Upper lobe of left lung (tissue), 6 donors: ENCODE data around the gene GNL3L. TPM values are rescaled to one million over a fixed set of nuclear protein-coding genes. Genes with fewer than 3 reads are reported as not detected.
"Not testable (repeated sequence)": the region's sequence is repeated elsewhere in the genome, so short reads cannot be mapped to it uniquely, and the experiment has no call there.

ENCODE experiments used
- ATAC-seq, 2 donors: fragments of 200-7000 bp; cut with Tn5 transposase; one replicate each; pipeline ENCODE4 v1.9.1; 2022; ENCODE audit warnings: mild to moderate bottlenecking in 2 of 2, moderate library complexity in 2 of 2; ENCODE audit not compliant: low FRiP score in 2 of 2
- DNase-seq, 2 donors: peaks; one replicate each; pipeline ENCODE4 v3.0.0-alpha.2; 2019 to 2020
- H3K27ac ChIP-seq, 4 donors: fragments of 200-600 bp; sonication (generic); one replicate each; pipeline ENCODE4 v1.5.1; 2016 to 2019
- H3K27me3 ChIP-seq, 4 donors: fragments of 200-600 bp; sonication (generic); one replicate each; pipeline ENCODE4 v1.5.1; 2017 to 2019
- H3K36me3 ChIP-seq, 4 donors: fragments of 200-600 bp; sonication (generic); one replicate each; pipeline ENCODE4 v1.5.1; 2016 to 2019
- H3K4me1 ChIP-seq, 4 donors: fragments of 200-600 bp; sonication (generic); one replicate each; pipeline ENCODE4 v1.5.1; 2018 to 2019
- H3K4me3 ChIP-seq, 4 donors: fragments of 200-600 bp; sonication (generic); one replicate each; pipeline ENCODE4 v1.5.1; 2017 to 2019; ENCODE audit warnings: mild to moderate bottlenecking in 2 of 4, moderate library complexity in 1 of 4
- H3K9me3 ChIP-seq, 4 donors: fragments of 200-600 bp; sonication (generic); one replicate each; pipeline ENCODE4 v1.5.1; 2018 to 2019
- CTCF ChIP-seq, 6 experiments: fragments of 450-650 bp in 4 of 6; fragments of 200-600 bp in 2 of 6; sonication (generic) in 2 of 6; IDR thresholded peaks; one replicate each; pipeline ENCODE4 v1.5.1; 2016 to 2019; ENCODE audit warnings: antibody characterized with exemption in 6 of 6
- EP300 ChIP-seq, 4 donors: sonication (generic); formaldehyde crosslinking; IDR thresholded peaks; one replicate each; pipeline ENCODE4 v1.5.1; 2017; ENCODE audit warnings: antibody characterized with exemption in 4 of 4, control low read depth in 2 of 4
- POLR2A ChIP-seq, 4 donors: fragments of 450-650 bp; IDR thresholded peaks; one replicate each; pipeline ENCODE4 v1.5.1; 2016 to 2017; ENCODE audit warnings: antibody characterized with exemption in 4 of 4, mild to moderate bottlenecking in 2 of 4
- POLR2AphosphoS5 ChIP-seq, 2 donors: sonication (generic); formaldehyde crosslinking; IDR thresholded peaks; one replicate each; pipeline ENCODE4 v1.5.1; 2017; ENCODE audit warnings: antibody characterized with exemption in 2 of 2
- WGBS, 2 donors: methylation state at CpG; one replicate each; pipeline ENCODE4 v1.1.5; 2017 to 2018; 5-methylcytosine and 5-hydroxymethylcytosine counted together
- total RNA-seq, 6 donors: library from RNA; depleted of rRNA in 4 of 6; stranded (reverse); fragments of >200 nt in 4 of 6; gene quantifications; one replicate each; pipeline versions ENCODE4 v1.1.0 to v1.2.1, GENCODE V29; 2016 to 2021
- donor health status: DM: no; HTN: no; CAD: no; lungs with moderate emphysema.
- donor health status: DM: no; HTN: yes; CAD: no; lungs with severe emphysema.

Gene GNL3L
- 10 to 100 TPM; 24.6 to 37.7 (median 29.3) TPM for total RNA-seq

- Histone ChIP-seq H3K9me3 (no peaks in the 10 kb centered on the region), H3K4me3 (peak within 1 kb of the TSS; percentile 40 to 74 (median 62)), H3K27ac (peak within 1 kb of the TSS; percentile 79 to 91 (median 86)), H3K4me1 (peaks cover 9 to 20% (median 17%) of the 10 kb centered on the region in 4 donors), H3K27me3 (no peaks in the 10 kb centered on the region), H3K36me3 (peaks cover 0 to 4% (median 0%) of the 10 kb centered on the region in 4 donors)
- ATAC-seq (peak; percentile 91 to 97), DNase-seq (peak; percentile 88 to 95)
- TF ChIP-seq POLR2AphosphoS5 (IDR thresholded peaks at IDR 0.05) (peak; percentile 7 to 36), POLR2A (IDR thresholded peaks at IDR 0.05) (peak in 2 of 4 donors; percentile 17 to 70), EP300 (IDR thresholded peaks at IDR 0.05) (no peak), CTCF (IDR thresholded peaks at IDR 0.05) (no peak)
- 12 to 47% methylated on average over 8 to 33 of the region's 51 CpGs for WGBS, 2 donors
These were observed at the start of gene GNL3L for GRCh38 chrX:54529552-54530356. TSS of gene GNL3L (plus strand) at chrX:54530219. CDS start at chrX:54532567, 2,348 bp downstream.

GRCh38 chrX:54482839-54483593 is 47.0 kb upstream of the GNL3L start:
- DNase-seq: no peak

GRCh38 chrX:54483946-54484345 is 46.1 kb upstream of the GNL3L start:
- DNase-seq (no peak), ATAC-seq (no peak)
- H3K36me3 ChIP-seq: no peaks in the 10 kb centered on the region
- H3K4me1 ChIP-seq: peaks cover 0 to 4% (median 0%) of the 10 kb centered on the region in 4 donors
- no peaks in the 10 kb centered on the region for H3K9me3 ChIP-seq
- no peaks in the 10 kb centered on the region for H3K27me3 ChIP-seq
- peak overlapping the region in 2 of 4 donors; percentile 10 to 70 for H3K27ac ChIP-seq
- no peak overlapping the region for H3K4me3 ChIP-seq
- TF ChIP-seq EP300 (IDR thresholded peaks at IDR 0.05): no peak
- no peak for TF ChIP-seq CTCF (IDR thresholded peaks at IDR 0.05)
- TF ChIP-seq POLR2A (IDR thresholded peaks at IDR 0.05): no peak
- TF ChIP-seq POLR2AphosphoS5 (IDR thresholded peaks at IDR 0.05): no peak
- 66 to 84% methylated on average over 9 of the region's 9 CpGs for WGBS, 2 donors

More at GRCh38 chrX:54482839-54483593, 47.0 kb upstream of the GNL3L start:
- H3K27ac ChIP-seq: peak overlapping the region; percentile 18 to 70 (median 53)
- 0 to 39% methylated on average over 1 to 21 of the region's 21 CpGs for WGBS, 2 donors
- TF ChIP-seq CTCF (IDR thresholded peaks at IDR 0.05): no peak
- no peak for TF ChIP-seq POLR2A (IDR thresholded peaks at IDR 0.05)
- no peak for TF ChIP-seq POLR2AphosphoS5 (IDR thresholded peaks at IDR 0.05)
- TF ChIP-seq EP300 (IDR thresholded peaks at IDR 0.05): no peak
- peak overlapping the region in 1 of 4 donors; percentile 16 for H3K4me3 ChIP-seq
- no peaks in the 10 kb centered on the region for H3K27me3 ChIP-seq
- H3K4me1 ChIP-seq: peaks cover 0 to 4% (median 0%) of the 10 kb centered on the region in 4 donors
- no peaks in the 10 kb centered on the region for H3K9me3 ChIP-seq
- ATAC-seq: no peak
- no peaks in the 10 kb centered on the region for H3K36me3 ChIP-seq

- H3K4me3 ChIP-seq: no peak overlapping the region
- H3K9me3 ChIP-seq: no peaks in the 10 kb centered on the region
- H3K27ac ChIP-seq: peak overlapping the region in 1 of 4 donors; percentile 10
- DNase-seq: no peak
- WGBS, 2 donors: 53 to 100% methylated on average over 1 to 3 of the region's 3 CpGs
- H3K36me3 ChIP-seq: no peaks in the 10 kb centered on the region
- peak in 1 of 2 donors; percentile 64 for ATAC-seq
- no peaks in the 10 kb centered on the region for H3K27me3 ChIP-seq
- H3K4me1 ChIP-seq: peaks cover 0 to 4% (median 0%) of the 10 kb centered on the region in 4 donors
- no peak for TF ChIP-seq EP300 (IDR thresholded peaks at IDR 0.05)
- no peak for TF ChIP-seq CTCF (IDR thresholded peaks at IDR 0.05)
- no peak for TF ChIP-seq POLR2AphosphoS5 (IDR thresholded peaks at IDR 0.05)
- no peak for TF ChIP-seq POLR2A (IDR thresholded peaks at IDR 0.05)
These were observed 45.4 kb upstream of the GNL3L start for GRCh38 chrX:54484666-54485065.

- not testable (repeated sequence) for H3K36me3 ChIP-seq, H3K4me3 ChIP-seq, H3K4me1 ChIP-seq, H3K27me3 ChIP-seq, H3K9me3 ChIP-seq, DNase-seq, ATAC-seq, H3K27ac ChIP-seq
- WGBS, 2 donors: 83 to 93% methylated on average over 5 of the region's 5 CpGs
These were observed 40.2 kb upstream of the GNL3L start for GRCh38 chrX:54489819-54490218.
